HepG2 (cell line): ENCODE results near the gene NSD1.

Experiments
- KAT7 ChIP-seq: IDR thresholded peaks from 2 replicates; pipeline ENCODE4 v1.6.1; 2018; ENCODE audit warnings: borderline replicate concordance, missing compliant biosample characterization
- SP1 ChIP-seq, 2 experiments: fragments of 450-650 bp in 1 of 2; sonication (generic) in 1 of 2; formaldehyde crosslinking in 1 of 2; IDR thresholded peaks; 2 replicates each; pipeline versions ENCODE4 v1.4.0 to v1.6.1; 2016 to 2020; ENCODE audit warnings: missing genetic modification reagents in 1 of 2
- ZNF777 ChIP-seq: sonication (generic); formaldehyde crosslinking; IDR thresholded peaks from 2 replicates; pipeline ENCODE4 v1.4.0; 2020; ENCODE audit warnings: missing genetic modification reagents
- TF ChIP-seq, protein P1 (sequence below): sonication (generic); formaldehyde crosslinking; IDR thresholded peaks from 2 replicates; pipeline ENCODE4 v1.5.1; 2020; ENCODE audit warnings: missing genetic modification reagents, mild to moderate bottlenecking, borderline replicate concordance
- TF ChIP-seq, protein P2 (sequence below): sonication (generic); formaldehyde crosslinking; IDR thresholded peaks from 2 replicates; pipeline ENCODE4 v1.5.0; 2020; ENCODE audit warnings: mild to moderate bottlenecking, missing genetic modification reagents, moderate library complexity

DNA sequence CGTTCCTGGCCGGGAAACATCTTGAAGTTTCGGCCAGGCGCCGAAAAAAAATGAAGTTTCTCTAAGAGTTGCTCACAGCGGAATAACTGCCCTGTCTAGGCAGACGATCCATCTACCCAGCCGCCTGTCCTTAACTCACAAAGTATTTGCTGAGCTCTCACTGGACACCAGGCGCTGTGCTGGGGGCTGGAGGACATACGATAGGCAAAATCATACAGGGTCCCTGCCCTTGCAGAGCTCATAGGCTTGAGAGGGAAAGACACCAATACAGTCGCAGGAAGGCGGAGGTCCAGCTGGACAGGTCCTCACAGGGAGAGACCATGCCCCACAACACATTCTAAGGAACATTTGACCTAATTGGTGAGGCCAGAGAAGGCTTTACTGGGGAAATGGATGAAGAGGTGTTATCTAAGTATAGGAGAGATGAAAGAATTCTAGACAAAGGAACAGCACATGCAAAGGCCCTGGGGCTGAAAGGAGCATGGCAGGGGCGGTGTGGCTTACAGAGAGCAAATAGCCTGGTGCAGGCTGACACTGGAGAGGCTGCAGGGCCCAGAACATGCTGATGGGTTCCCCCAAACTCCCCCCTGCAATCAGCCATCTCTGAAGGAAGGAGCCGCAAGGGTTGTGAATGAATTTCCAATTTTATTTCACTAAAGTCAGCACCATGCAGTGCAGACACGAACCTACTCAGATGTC, 180.1 kb downstream of the NSD1 start:
- TF ChIP-seq, protein P1, sequence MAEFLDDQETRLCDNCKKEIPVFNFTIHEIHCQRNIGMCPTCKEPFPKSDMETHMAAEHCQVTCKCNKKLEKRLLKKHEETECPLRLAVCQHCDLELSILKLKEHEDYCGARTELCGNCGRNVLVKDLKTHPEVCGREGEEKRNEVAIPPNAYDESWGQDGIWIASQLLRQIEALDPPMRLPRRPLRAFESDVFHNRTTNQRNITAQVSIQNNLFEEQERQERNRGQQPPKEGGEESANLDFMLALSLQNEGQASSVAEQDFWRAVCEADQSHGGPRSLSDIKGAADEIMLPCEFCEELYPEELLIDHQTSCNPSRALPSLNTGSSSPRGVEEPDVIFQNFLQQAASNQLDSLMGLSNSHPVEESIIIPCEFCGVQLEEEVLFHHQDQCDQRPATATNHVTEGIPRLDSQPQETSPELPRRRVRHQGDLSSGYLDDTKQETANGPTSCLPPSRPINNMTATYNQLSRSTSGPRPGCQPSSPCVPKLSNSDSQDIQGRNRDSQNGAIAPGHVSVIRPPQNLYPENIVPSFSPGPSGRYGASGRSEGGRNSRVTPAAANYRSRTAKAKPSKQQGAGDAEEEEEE: no peak
- TF ChIP-seq SP1 (IDR thresholded peaks at IDR 0.05) (no peak), SP1 (CRISPR knock-in tag; IDR thresholded peaks at IDR 0.05) (no peak), KAT7 (CRISPR knock-in tag) (no peak), ZNF777 (CRISPR knock-in tag) (no peak)
- TF ChIP-seq, protein P2, sequence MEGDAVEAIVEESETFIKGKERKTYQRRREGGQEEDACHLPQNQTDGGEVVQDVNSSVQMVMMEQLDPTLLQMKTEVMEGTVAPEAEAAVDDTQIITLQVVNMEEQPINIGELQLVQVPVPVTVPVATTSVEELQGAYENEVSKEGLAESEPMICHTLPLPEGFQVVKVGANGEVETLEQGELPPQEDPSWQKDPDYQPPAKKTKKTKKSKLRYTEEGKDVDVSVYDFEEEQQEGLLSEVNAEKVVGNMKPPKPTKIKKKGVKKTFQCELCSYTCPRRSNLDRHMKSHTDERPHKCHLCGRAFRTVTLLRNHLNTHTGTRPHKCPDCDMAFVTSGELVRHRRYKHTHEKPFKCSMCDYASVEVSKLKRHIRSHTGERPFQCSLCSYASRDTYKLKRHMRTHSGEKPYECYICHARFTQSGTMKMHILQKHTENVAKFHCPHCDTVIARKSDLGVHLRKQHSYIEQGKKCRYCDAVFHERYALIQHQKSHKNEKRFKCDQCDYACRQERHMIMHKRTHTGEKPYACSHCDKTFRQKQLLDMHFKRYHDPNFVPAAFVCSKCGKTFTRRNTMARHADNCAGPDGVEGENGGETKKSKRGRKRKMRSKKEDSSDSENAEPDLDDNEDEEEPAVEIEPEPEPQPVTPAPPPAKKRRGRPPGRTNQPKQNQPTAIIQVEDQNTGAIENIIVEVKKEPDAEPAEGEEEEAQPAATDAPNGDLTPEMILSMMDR: no peak
